NCI-H187 (cell line): Measurements from ENCODE around the gene KLC1.
"Not testable (repeated sequence)": the region's sequence is repeated elsewhere in the genome, so short reads cannot be mapped to it uniquely, and the experiment has no call there.

Experiments used
- DNase-seq, 2 experiments: peaks; one replicate each; lab custom pipeline; 2025; lab: John Stamatoyannopoulos, UW

The KLC1 gene

DNA sequence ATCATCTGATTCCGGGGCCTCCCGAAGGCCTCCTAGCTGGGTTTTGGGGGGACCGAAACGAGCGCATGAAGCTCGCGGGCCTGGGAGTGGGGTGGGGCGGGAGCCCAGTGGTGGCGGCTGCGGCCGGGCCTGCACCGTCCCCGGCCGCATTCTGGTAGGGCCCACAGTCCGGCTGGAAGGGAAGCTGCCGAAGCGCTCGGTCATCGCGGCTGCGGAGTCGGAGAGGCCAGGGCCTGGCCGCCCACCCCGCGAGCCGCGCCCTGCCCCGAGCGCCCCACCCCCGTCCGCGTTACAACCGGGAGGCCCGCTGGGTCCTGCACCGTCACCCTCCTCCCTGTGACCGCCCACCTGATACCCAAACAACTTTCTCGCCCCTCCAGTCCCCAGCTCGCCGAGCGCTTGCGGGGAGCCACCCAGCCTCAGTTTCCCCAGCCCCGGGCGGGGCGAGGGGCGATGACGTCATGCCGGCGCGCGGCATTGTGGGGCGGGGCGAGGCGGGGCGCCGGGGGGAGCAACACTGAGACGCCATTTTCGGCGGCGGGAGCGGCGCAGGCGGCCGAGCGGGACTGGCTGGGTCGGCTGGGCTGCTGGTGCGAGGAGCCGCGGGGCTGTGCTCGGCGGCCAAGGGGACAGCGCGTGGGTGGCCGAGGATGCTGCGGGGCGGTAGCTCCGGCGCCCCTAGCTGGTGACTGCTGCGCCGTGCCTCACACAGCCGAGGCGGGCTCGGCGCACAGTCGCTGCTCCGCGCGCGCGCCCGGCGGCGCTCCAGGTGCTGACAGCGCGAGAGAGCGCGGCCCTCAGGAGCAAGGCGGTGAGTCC lies at the start of gene KLC1:
Gene KLC1 (plus strand): TSS at position 528 of the 819 bp plus-strand sequence. CDS start 25,354 bp downstream, outside the sequence.
- DNase-seq, result peak; percentile 57 to 66

- no peak for DNase-seq
Measured at GRCh38 chr14:103581206-103581605, 47.8 kb upstream of the KLC1 start.

GRCh38 chr14:103581954-103582703 lies 46.9 kb upstream of the KLC1 start:
- no peak for DNase-seq

DNA sequence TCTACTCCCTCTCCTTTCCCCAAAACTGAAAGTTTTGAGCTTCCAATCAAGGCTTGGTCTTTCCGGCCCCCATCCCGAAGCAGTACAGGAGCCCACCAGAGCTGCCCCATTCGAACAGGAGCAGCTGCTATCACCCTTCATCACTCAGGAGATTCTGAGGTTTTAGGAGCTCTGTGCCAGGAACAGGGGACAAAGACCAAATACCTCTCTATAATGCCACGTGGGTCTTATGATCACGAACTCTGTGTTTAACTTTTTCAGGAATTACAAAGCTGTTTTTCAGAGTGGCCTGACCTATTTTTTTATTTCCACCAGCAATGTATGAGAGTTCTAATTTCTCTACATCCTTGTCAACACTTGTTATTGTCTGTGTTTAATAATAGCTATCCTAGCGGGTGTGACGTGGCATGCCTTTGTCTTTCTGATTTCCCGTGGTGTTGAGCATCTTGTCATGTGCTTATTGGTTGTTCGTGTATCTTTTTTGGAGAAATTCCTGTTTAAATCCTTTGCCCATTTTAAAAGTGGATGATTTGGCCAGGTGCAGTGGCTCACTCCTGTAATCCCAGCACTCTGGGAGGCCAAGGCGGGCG lies 44.6 kb upstream of the KLC1 start:
- DNase-seq, result no peak

- no peak for DNase-seq
Measured at GRCh38 chr14:103593577-103593976, 35.4 kb upstream of the KLC1 start.

DNA sequence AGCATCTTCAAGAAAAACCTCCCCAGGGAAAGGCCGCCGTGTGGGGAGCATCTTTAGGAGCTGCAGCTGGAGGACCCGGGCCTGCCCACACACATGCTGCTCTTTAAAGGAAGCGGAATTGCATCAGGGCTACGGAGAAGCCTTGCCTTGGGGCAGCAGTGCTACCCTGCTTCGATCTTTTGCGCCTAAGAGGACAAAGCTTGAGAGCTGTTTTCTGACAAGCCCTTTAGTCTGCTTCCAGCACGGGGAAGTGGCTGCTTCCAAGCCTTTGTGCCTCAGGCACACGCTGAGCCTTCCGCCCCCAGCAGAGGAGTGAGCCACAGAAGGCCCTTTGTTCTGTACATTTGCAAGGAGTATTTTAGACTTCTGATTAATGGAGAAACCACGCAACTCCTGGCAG lies 34.7 kb upstream of the KLC1 start:
- DNase-seq, result peak; percentile 43 to 50

GRCh38 chr14:103597623-103598377 lies 31.2 kb upstream of the KLC1 start:
- DNase-seq, result no peak

GRCh38 chr14:103600503-103600902 lies 28.5 kb upstream of the KLC1 start:
- DNase-seq, result no peak

DNA sequence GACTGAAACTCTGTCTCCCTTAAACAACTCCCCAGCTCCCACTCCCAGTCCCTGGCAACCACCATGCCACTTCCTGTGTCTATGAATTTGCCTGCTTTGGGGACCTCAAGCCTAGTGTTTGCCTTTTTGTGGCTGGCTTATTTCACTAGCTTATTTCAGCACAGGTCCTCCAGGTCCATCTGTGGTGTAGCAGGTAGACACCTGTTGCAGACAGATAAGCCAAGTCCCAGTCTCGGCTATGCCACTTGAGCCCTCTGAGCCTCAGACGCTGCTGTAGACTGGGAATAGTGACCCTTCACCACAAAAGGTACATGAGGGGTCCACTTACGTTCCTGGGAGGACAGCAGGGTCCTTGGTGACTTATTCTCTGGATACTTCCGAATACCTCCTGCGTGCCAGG lies 24.4 kb upstream of the KLC1 start:
- DNase-seq, result no peak

DNA sequence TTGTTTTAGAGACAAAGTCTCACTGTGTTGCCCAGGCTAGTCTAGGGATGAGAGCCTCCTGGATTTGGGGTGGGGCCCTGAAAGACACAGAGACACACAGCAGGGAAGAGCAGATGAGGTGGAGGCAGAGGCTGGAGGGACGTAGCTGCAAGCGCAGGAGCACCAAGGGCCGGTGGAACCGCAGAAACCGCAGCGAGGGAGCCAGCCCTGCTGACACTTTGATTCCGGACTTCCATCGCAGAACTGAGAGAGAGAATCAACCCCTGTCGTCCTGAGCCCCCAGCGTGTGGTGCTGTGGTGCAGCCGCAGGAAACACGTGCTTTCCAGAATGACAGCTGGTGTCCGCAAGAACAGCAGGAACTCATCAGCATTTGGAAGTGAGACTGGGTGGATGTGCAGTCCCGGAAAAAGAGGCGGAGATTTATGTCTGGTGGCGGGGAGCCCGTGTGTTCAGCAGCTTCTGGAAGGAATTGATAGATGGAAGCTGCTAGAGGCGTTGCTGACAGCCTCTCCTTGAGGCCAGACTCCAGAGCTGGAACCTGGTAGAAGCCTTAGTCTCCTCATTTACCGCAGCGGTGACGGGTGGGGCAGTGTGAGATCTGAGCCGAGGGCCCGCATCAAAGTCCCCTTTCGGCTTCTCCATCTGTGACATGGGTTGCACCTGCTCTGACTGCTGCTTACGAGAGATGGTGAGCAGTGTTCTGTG lies 21.9 kb upstream of the KLC1 start:
- DNase-seq, result peak; percentile 38 to 65

DNA sequence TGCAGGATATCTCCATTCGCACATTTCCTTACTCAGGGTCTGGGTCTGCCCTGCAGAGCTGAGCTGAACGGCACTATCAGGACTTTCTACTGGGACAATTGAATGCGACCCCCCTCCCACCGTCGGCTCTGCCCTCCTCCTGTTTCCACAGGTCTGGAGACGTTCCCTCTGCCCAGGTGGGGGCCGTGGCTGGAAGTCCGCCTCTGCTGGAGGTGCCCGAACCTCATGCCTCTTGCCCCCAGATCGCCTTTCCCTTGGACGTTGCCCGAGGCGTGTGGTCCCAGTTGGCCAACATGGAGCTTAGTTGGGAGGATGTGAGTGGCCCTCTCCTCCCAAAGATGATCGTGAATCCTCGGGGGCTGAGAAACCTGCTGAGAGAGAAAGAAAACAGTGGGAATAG lies 21.2 kb upstream of the KLC1 start:
- no peak for DNase-seq

DNA sequence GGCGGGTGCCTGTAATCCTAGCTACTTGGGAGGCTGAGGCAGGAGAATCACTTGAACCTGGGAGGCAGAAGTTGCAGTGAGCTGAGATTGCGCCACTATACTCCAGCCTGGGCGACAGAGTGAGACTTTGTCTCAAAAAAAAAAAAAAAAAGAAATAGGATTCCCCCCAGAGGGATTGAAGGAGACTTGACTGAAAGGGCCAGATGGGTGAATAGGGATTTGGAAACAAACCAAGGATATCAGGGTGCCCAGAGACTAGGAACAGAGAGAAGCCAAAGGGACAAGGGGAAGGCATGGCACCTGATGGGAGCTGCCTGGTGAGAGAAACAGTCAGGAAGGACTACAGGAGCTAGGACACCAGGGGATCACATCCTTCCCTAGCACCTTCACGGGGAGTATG lies 19.9 kb upstream of the KLC1 start:
- DNase-seq, result not testable (repeated sequence)

- no peak for DNase-seq
Measured at GRCh38 chr14:103611215-103611614, 17.8 kb upstream of the KLC1 start.

DNA sequence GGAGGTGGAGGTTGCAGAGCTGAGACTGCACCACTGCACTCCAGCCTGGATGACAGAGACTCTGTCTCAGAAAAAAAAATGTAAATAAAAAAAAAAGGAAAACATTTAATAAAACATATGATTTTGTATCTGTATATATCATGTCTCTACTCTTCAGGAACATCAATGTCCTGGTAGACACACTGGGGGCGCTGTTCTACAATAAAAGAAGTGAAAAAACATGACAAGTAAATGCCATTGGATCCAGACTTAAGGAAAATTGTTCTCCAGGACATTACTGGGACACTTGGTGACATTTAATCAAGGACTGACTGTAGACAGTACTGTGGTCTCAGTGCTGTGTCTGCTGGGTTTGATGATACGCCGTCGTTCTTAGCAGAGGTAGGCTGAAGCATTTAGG lies 15.5 kb upstream of the KLC1 start:
- DNase-seq, result no peak

DNA sequence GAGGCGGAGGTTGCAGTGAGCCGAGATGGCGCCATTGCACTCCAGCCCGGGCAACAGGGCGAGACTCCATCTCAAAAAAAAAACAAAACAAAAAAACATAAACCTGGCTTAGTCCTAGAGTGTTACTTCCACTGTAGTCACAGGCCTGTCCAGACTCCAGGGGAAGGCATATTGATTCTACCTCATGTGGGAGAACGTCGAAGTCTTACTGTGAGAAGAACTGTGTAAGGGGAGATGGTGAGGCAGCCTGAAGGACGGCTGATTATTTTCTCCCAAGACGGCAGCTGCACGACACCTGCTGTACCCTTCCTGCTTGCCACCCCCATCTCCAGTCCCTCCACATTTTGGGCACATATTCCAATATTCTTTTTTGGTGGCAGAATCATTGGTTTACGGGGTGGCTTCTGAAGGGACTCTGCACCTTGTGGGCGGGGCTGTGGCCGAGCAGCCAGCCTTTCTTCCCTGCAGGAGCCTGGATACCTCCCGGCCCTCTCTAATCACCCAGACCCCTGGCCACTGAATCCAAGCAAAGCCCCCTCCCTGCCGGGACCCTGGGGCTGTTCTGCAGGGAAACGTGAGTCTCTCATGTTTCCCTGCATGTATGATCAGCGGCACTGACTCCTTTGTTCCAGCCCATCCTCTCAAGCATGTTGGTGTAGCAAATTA lies 12.2 kb upstream of the KLC1 start:
- DNase-seq, result no peak

- no peak for DNase-seq
Measured at GRCh38 chr14:103619057-103619456, 10.0 kb upstream of the KLC1 start.

DNA sequence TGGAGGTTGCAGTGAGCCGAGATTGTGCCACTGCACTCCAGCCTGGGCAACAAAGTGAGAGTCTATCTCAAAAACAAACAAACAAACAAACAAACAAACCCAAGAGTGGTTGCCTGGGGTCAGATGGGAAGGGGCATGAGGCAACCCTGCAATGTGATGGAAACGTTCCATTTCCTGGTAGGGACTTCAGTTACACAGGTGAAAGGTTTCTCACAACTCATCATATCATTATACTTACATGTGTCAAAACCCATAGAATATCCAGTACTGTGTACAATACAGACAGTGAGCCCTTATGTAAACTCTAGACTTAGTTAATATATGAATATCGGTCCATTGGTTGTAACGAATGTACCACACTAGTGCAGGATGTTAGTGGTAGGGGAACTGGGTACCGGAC lies 7.2 kb upstream of the KLC1 start:
- DNase-seq, result no peak

- DNase-seq, result no peak
Measured at GRCh38 chr14:103623308-103623707, 5.7 kb upstream of the KLC1 start.

GRCh38 chr14:103623883-103624482 lies 5.0 kb upstream of the KLC1 start:
- DNase-seq, result peak; percentile 53 to 78

- no peak for DNase-seq
Measured at GRCh38 chr14:103624860-103625259, 4.2 kb upstream of the KLC1 start.
